ENCODE measurements around the gene ADI1. TPM values are rescaled to one million over a fixed set of nuclear protein-coding genes. Genes with fewer than 3 reads are reported as not detected.

The ADI1 gene
- total RNA-seq, 2 experiments from 2014 or later: 19.2 to 22.1 TPM

- Histone ChIP-seq H3K36me3 (ENCODE audit: insufficient read depth, low read length) (peaks cover 97% of the 10 kb centered on the region), H3K4me1 (ENCODE audit: insufficient read depth, low read length, poor library complexity, severe bottlenecking) (no peaks in the 10 kb centered on the region), H3K27ac (ENCODE audit: low read depth, low read length, poor library complexity, severe bottlenecking) (no peak overlapping the region), H3K9me2 (ENCODE audit: insufficient read depth, low read length) (no peaks in the 10 kb centered on the region), H2AFZ (ENCODE audit: low read length) (no peak overlapping the region), H3K4me3 (ENCODE audit: low read depth, low read length, poor library complexity, severe bottlenecking) (no peak overlapping the region), H3K79me2 (ENCODE audit: insufficient read depth, low read depth, low read length) (peaks cover 5% of the 10 kb centered on the region; the same call in 1 of the 2 replicates), H3K9me3 (ENCODE audit: low read length) (no peaks in the 10 kb centered on the region), H4K20me1 (ENCODE audit: insufficient read depth, low read length) (no peaks in the 10 kb centered on the region), H3K4me2 (ENCODE audit: low read length) (no peak overlapping the region)
- ChIA-PET CTCF (ENCODE audit: unreplicated experiment) (no interaction called here), POLR2A (interaction anchor here (1.1 kb wide), 1 partner anchor 12 kb away, joined by 3 read pairs; the partner anchor contains the start of gene RNASEH1)
- DNase-seq (ENCODE audit: low spot score): no peak
- TF ChIP-seq CTCF (conservative IDR thresholded peaks at IDR 0.05; ENCODE audit: low read length): no peak
- no peak for TF ChIP-seq EZH2phosphoT487 (IDR thresholded peaks at IDR 0.05; ENCODE audit: borderline replicate concordance, low read depth, low read length)
- no TSS peak for BruUV-seq (replicated peaks)
- intact Hi-C loops (cut with micrococcal nuclease; ENCODE audit: unreplicated experiment): no loop called here
Measured at GRCh38 chr2:3545788-3546478, 26.6 kb upstream of the ADI1 start.

DNA sequence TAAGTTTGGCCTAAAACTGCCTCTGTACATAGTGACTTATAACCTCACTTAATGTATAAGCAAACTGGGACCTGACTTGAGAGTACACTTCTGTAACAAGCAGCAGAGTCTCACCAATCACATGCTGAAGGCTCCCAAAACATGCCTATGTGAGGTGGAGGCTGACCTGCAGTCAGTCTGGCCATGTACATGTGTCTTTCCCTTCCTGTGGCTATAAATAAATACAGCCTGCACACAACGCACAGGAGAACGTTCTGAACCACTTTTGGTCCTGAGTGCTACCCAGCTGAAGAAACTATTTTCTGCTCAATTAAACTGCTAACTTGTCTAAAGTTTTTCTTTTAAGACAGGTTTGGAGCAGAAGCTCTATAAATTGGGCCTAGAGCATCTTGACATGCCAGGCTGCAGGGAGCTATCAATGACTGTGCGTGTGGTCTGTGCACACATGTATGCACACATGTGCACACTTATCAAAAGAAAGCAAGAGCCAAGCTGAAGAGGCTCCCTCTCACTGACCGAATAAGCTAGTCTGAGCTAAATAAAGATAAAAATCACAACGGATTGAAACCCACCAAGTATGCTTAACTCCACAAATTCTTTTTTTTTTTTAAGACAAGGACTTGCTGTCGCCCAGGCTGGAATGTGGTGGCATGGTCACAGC is 23.8 kb upstream of the ADI1 start:
- Histone ChIP-seq H3K36me3 (ENCODE audit: insufficient read depth, low read length) (peaks cover 83% of the 10 kb centered on the region), H3K27ac (ENCODE audit: low read depth, low read length, poor library complexity, severe bottlenecking) (no peak overlapping the region), H3K4me3 (ENCODE audit: low read depth, low read length, poor library complexity, severe bottlenecking) (no peak overlapping the region), H3K9me2 (ENCODE audit: insufficient read depth, low read length) (no peaks in the 10 kb centered on the region), H3K9me3 (ENCODE audit: low read length) (no peaks in the 10 kb centered on the region), H2AFZ (ENCODE audit: low read length) (no peak overlapping the region), H3K4me1 (ENCODE audit: insufficient read depth, low read length, poor library complexity, severe bottlenecking) (no peaks in the 10 kb centered on the region), H3K4me2 (ENCODE audit: low read length) (no peak overlapping the region), H4K20me1 (ENCODE audit: insufficient read depth, low read length) (no peaks in the 10 kb centered on the region), H3K79me2 (ENCODE audit: insufficient read depth, low read depth, low read length) (peaks cover 5% of the 10 kb centered on the region; the same call in 1 of the 2 replicates)
- no peak for TF ChIP-seq EZH2phosphoT487 (IDR thresholded peaks at IDR 0.05; ENCODE audit: borderline replicate concordance, low read depth, low read length)
- no peak for DNase-seq (ENCODE audit: low spot score)
- ChIA-PET POLR2A (interaction anchor here (0.9 to 1.1 kb wide), 3 partner anchors 10 to 36 kb away, joined by 4 to 6 read pairs (median 4); no protein-coding TSS in a partner anchor), CTCF (ENCODE audit: unreplicated experiment) (no interaction called here)
- no TSS peak for BruUV-seq (replicated peaks)
- intact Hi-C loops (cut with micrococcal nuclease; ENCODE audit: unreplicated experiment): no loop called here

- H3K27ac ChIP-seq (ENCODE audit: low read depth, low read length, poor library complexity, severe bottlenecking): no peak overlapping the region
- no peak overlapping the region for H2AFZ ChIP-seq (ENCODE audit: low read length)
- TF ChIP-seq CTCF (conservative IDR thresholded peaks at IDR 0.05; ENCODE audit: low read length) (no peak), EZH2phosphoT487 (IDR thresholded peaks at IDR 0.05; ENCODE audit: borderline replicate concordance, low read depth, low read length) (no peak)
- peaks cover under 1% of the 10 kb centered on the region for H3K4me1 ChIP-seq (ENCODE audit: insufficient read depth, low read length, poor library complexity, severe bottlenecking)
- H4K20me1 ChIP-seq (ENCODE audit: insufficient read depth, low read length): no peaks in the 10 kb centered on the region
- DNase-seq (ENCODE audit: low spot score): no peak
- no peaks in the 10 kb centered on the region for H3K9me3 ChIP-seq (ENCODE audit: low read length)
- H3K4me2 ChIP-seq (ENCODE audit: low read length): no peak overlapping the region
- ChIA-PET POLR2A (interaction anchor here (1.0 kb wide), 1 partner anchor 14 kb away, joined by 10 read pairs; no protein-coding TSS in a partner anchor), CTCF (ENCODE audit: unreplicated experiment) (no interaction called here)
- intact Hi-C loops (cut with micrococcal nuclease; ENCODE audit: unreplicated experiment): no loop called here
- no peaks in the 10 kb centered on the region for H3K9me2 ChIP-seq (ENCODE audit: insufficient read depth, low read length)
- H3K36me3 ChIP-seq (ENCODE audit: insufficient read depth, low read length): peaks cover 73% of the 10 kb centered on the region
- no peak overlapping the region for H3K4me3 ChIP-seq (ENCODE audit: low read depth, low read length, poor library complexity, severe bottlenecking)
- H3K79me2 ChIP-seq (ENCODE audit: insufficient read depth, low read depth, low read length): peaks cover 5% of the 10 kb centered on the region; the same call in 1 of the 2 replicates
- BruUV-seq (replicated peaks): no TSS peak
Measured at GRCh38 chr2:3542107-3542506, 22.8 kb upstream of the ADI1 start.
